Activated naive CD8-positive, alpha-beta T cell treated with anti-CD3 and anti-CD28 coated beads for 36 hours (primary cell): ENCODE data around the gene DRAM1. TPM values are rescaled to one million over a fixed set of nuclear protein-coding genes. Genes with fewer than 3 reads are reported as not detected.

ENCODE experiments used
- DNase-seq: peaks from one replicate; pipeline ENCODE4 v3.0.0; 2021
- H3K27ac Mint-ChIP-seq: one replicate; pipeline ENCODE4 v1.8.0; 2022; ENCODE audit warnings: mild to moderate bottlenecking, moderate library complexity, mixed read lengths
- H3K27me3 Mint-ChIP-seq: one replicate; pipeline ENCODE4 v1.8.0; 2022; ENCODE audit warnings: mild to moderate bottlenecking, mixed read lengths
- H3K36me3 Mint-ChIP-seq: one replicate; pipeline ENCODE4 v1.8.0; 2021; ENCODE audit warnings: mild to moderate bottlenecking, mixed read lengths
- H3K4me1 Mint-ChIP-seq: one replicate; pipeline ENCODE4 v1.8.0; 2021; ENCODE audit warnings: mixed read lengths
- H3K4me3 Mint-ChIP-seq: one replicate; pipeline ENCODE4 v1.8.0; 2022; ENCODE audit warnings: mild to moderate bottlenecking, moderate library complexity, mixed read lengths
- H3K9me3 Mint-ChIP-seq: one replicate; pipeline ENCODE4 v1.8.0; 2022; ENCODE audit warnings: mixed read lengths
- total RNA-seq, 2 experiments: library from RNA; stranded (reverse); gene quantifications; one replicate each; pipeline ENCODE4 v1.2.3, GENCODE V29; 2021

DRAM1 gene
- total RNA-seq, 2 experiments from 2014 or later, result 5.2 to 6.7 TPM

GRCh38 chr12:101957252-101957959 lies 80.0 kb downstream of the DRAM1 start:
- peaks cover 8% of the 10 kb centered on the region for H3K9me3 Mint-ChIP-seq
- no peak overlapping the region for H3K4me3 Mint-ChIP-seq
- H3K4me1 Mint-ChIP-seq, result no peaks in the 10 kb centered on the region
- H3K27ac Mint-ChIP-seq, result no peak overlapping the region
- no peak for DNase-seq
- H3K27me3 Mint-ChIP-seq, result no peaks in the 10 kb centered on the region
- H3K36me3 Mint-ChIP-seq, result peaks cover 4% of the 10 kb centered on the region

DNA sequence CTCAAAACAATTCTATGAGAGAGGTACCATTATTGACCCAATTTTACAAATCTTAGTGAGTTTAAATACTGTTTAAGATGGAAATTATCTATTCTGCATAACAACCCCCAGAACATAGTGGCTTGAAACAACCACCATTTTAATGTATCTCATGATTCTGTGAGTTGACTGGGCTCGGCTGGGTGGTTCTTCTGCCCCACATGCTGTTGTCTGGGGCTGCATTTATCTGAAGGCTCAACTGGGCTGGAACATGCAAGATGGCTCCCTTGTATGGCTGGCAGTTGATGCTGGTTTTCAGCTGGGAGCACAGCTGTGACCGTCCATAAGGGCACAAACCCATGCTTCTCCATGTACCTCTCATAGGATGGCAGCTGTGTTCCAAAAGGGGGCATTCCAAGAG lies 82.2 kb downstream of the DRAM1 start:
- no peaks in the 10 kb centered on the region for H3K27me3 Mint-ChIP-seq
- no peaks in the 10 kb centered on the region for H3K4me1 Mint-ChIP-seq
- peaks cover 4% of the 10 kb centered on the region for H3K36me3 Mint-ChIP-seq
- no peak overlapping the region for H3K27ac Mint-ChIP-seq
- no peak for DNase-seq
- no peak overlapping the region for H3K4me3 Mint-ChIP-seq
- peaks cover 8% of the 10 kb centered on the region for H3K9me3 Mint-ChIP-seq

DNA sequence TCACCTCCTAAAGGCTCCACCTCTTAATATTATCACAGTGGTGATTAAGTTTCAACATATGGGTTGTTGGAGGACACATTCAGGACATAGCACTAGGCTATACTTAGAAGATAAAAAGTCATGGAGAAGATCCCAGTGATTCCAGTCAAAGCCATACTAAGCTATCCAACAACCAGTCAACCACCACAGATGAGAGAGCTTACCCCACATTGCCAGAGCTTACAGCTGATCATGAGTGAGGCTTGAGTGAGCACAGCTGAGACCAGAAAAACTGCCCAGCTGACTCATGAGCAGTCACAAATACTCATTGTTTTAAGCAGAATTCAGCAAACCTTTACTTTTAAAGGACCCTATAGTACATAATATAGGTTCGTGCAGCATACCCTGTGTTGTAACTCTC lies 85.1 kb downstream of the DRAM1 start:
- no peak overlapping the region for H3K27ac Mint-ChIP-seq
- peaks cover 4% of the 10 kb centered on the region for H3K36me3 Mint-ChIP-seq
- no peaks in the 10 kb centered on the region for H3K27me3 Mint-ChIP-seq
- peaks cover 1% of the 10 kb centered on the region for H3K4me1 Mint-ChIP-seq
- no peak overlapping the region for H3K4me3 Mint-ChIP-seq
- peaks cover 8% of the 10 kb centered on the region for H3K9me3 Mint-ChIP-seq
- DNase-seq, result no peak

GRCh38 chr12:101963697-101964096 lies 86.3 kb downstream of the DRAM1 start:
- Mint-ChIP-seq H3K4me3 (no peak overlapping the region), H3K36me3 (peaks cover 4% of the 10 kb centered on the region), H3K27me3 (no peaks in the 10 kb centered on the region), H3K27ac (no peak overlapping the region), H3K9me3 (peaks cover 8% of the 10 kb centered on the region), H3K4me1 (peaks cover 4% of the 10 kb centered on the region)
- no peak for DNase-seq

GRCh38 chr12:101966496-101966895 lies 89.1 kb downstream of the DRAM1 start:
- Mint-ChIP-seq H3K27me3 (no peaks in the 10 kb centered on the region), H3K9me3 (no peaks in the 10 kb centered on the region), H3K27ac (no peak overlapping the region), H3K4me3 (no peak overlapping the region), H3K36me3 (no peaks in the 10 kb centered on the region), H3K4me1 (peaks cover 4% of the 10 kb centered on the region)
- DNase-seq, result no peak

- H3K9me3 Mint-ChIP-seq, result no peaks in the 10 kb centered on the region
- no peak overlapping the region for H3K4me3 Mint-ChIP-seq
- peaks cover 4% of the 10 kb centered on the region for H3K4me1 Mint-ChIP-seq
- no peak for DNase-seq
- no peak overlapping the region for H3K27ac Mint-ChIP-seq
- H3K36me3 Mint-ChIP-seq, result no peaks in the 10 kb centered on the region
- H3K27me3 Mint-ChIP-seq, result no peaks in the 10 kb centered on the region
These were observed 90.1 kb downstream of the DRAM1 start for GRCh38 chr12:101967506-101967905.

GRCh38 chr12:101968770-101969169 lies 91.4 kb downstream of the DRAM1 start:
- no peak overlapping the region for H3K27ac Mint-ChIP-seq
- no peaks in the 10 kb centered on the region for H3K27me3 Mint-ChIP-seq
- no peaks in the 10 kb centered on the region for H3K36me3 Mint-ChIP-seq
- no peak for DNase-seq
- peaks cover 4% of the 10 kb centered on the region for H3K4me1 Mint-ChIP-seq
- H3K9me3 Mint-ChIP-seq, result no peaks in the 10 kb centered on the region
- no peak overlapping the region for H3K4me3 Mint-ChIP-seq

Other genes starting within 250 kb of the DRAM1 start
- gene CHPT1, start 179.9 kb upstream of the DRAM1 start, total RNA-seq, result 10 to 100 TPM; 21.5 to 22.8 TPM
- gene SYCP3, start 138.1 kb upstream of the DRAM1 start, total RNA-seq, result under 1 TPM; 0.21 to 0.22 TPM
- 10 to 100 TPM; 44.9 to 47.4 TPM for gene GNPTAB, start 46.6 kb upstream of the DRAM1 start, total RNA-seq
- gene WASHC3, start 184.4 kb downstream of the DRAM1 start, total RNA-seq, result 10 to 100 TPM; 35.0 to 37.9 TPM
- gene NUP37, start 242.5 kb downstream of the DRAM1 start, total RNA-seq, result 100 to 1,000 TPM; 107 to 117 TPM
- 10 to 100 TPM; 23.8 to 26.3 TPM for gene PARPBP, start 242.6 kb downstream of the DRAM1 start, total RNA-seq